ENCODE results near the gene ARRB1. TPM values are rescaled to one million over a fixed set of nuclear protein-coding genes. Genes with fewer than 3 reads are reported as not detected.

Gene ARRB1
- total and polyA plus RNA-seq, 9 of the 15 experiments (the other 6 are each of a cell fraction or from before 2014, with no cell fraction given) = 6.6 to 45.4 (median 28.5) TPM

DNA sequence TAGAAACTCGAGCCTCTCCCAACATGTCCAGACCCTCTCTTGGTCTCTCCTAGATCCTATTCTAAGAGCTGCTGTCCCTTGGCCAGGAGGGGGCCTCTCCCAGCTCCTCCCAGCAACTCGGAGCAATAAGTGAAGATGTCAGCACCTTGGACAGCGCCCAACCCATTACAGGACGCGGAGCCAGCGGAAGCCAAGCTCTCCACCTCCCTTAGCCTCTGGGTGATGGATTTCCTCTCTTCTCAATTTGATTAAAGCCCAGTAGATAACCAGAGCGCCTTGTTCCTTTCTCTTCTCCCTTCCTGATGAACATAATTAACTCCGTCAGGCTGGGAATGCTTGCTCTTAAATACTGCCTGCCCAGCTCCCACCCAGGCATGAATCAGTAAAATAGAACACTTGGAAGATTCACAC lies 137.0 kb downstream of the ARRB1 start (continued):
- TF ChIP-seq, protein P1, sequence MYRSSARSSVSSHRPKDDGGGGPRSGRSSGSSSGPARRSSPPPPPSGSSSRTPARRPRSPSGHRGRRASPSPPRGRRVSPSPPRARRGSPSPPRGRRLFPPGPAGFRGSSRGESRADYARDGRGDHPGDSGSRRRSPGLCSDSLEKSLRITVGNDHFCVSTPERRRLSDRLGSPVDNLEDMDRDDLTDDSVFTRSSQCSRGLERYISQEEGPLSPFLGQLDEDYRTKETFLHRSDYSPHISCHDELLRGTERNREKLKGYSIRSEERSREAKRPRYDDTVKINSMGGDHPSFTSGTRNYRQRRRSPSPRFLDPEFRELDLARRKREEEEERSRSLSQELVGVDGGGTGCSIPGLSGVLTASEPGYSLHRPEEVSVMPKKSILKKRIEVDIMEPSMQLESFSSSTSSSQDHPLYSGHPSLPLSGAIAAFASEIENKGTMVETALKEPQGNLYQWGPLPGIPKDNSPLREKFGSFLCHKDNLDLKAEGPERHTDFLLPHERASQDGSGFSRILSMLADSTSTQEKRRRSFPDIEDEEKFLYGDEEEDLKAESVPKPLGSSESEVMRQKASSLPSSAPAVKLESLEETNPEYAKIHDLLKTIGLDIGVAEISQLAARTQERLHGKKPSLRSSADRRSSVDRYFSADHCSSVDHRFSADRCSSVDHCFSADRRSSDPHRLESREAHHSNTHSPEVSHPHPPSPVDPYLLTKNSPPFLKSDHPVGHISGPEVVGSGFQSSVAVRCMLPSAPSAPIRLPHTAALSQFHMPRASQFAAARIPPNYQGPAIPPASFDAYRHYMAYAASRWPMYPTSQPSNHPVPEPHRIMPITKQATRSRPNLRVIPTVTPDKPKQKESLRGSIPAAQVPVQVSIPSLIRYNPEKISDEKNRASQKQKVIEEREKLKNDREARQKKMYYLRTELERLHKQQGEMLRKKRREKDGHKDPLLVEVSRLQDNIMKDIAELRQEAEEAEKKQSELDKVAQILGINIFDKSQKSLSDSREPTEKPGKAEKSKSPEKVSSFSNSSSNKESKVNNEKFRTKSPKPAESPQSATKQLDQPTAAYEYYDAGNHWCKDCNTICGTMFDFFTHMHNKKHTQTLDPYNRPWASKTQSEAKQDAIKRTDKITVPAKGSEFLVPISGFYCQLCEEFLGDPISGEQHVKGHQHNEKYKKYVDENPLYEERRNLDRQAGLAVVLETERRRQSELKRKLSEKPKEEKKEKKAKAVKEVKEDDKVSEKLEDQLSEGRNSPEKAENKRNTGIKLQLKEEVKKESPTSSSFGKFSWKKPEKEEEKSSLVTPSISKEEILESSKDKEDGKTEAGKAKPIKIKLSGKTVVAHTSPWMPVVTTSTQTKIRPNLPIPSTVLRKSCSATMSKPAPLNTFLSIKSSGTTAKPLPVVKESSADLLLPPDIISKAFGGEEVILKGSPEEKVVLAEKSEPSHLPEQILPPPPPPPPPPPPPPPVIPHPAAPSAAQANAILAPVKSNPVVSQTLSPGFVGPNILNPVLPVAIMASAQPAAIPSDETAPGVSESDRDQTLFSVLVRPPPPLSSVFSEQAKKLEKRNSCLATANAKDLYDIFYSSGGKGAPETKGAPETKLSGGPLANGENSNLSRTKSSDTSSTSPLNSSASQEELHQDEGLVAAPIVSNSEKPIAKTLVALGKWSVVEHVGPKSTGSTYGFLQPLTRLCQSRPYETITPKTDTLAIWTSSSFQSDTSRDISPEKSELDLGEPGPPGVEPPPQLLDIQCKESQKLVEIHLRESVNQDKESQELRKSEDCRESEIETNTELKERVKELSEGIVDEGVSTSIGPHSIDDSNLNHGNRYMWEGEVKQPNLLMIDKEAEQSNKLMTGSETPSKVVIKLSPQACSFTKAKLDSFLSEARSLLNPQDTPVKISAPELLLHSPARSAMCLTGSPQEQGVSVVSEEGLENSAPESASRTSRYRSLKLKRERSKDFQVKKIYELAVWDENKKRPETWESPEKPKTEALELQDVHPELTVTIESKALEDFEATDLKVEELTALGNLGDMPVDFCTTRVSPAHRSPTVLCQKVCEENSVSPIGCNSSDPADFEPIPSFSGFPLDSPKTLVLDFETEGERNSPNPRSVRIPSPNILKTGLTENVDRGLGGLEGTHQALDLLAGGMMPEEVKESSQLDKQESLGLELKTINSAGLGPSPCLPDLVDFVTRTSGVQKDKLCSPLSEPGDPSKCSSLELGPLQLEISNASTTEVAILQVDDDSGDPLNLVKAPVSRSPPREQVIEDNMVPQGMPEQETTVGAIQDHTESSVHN (IDR thresholded peaks at IDR 0.05; ENCODE audit: borderline replicate concordance in 1 of 2, low read depth in 1 of 2) = no peak
- TF ChIP-seq TAF9B (IDR thresholded peaks at IDR 0.05; ENCODE audit: partially characterized antibody) = no peak
- TF ChIP-seq NR2C1 (IDR thresholded peaks at IDR 0.05) = no peak
- 0 out of 2 replicates have a peak, but pooled peaks have one; percentile 18 for TF ChIP-seq NR2C1 (tag; IDR thresholded peaks at IDR 0.05)
- TF ChIP-seq ZNF140 (CRISPR knock-in tag; IDR thresholded peaks at IDR 0.05) = no peak
- no peak for TF ChIP-seq FOXJ2 (tag; IDR thresholded peaks at IDR 0.05)
- TF ChIP-seq CTBP1 (IDR thresholded peaks at IDR 0.05; ENCODE audit: borderline replicate concordance) = peak; percentile 53; the same call in 1 of the 2 replicates
- peak; percentile 80; the same call in 1 of the 2 replicates for TF ChIP-seq NR2C2 (CRISPR knock-in tag; IDR thresholded peaks at IDR 0.05)
- TF ChIP-seq NR2C2 (tag; IDR thresholded peaks at IDR 0.05) = no peak
- TF ChIP-seq EHMT2 (IDR thresholded peaks at IDR 0.05) = peak; percentile 100
- TF ChIP-seq, protein P2, sequence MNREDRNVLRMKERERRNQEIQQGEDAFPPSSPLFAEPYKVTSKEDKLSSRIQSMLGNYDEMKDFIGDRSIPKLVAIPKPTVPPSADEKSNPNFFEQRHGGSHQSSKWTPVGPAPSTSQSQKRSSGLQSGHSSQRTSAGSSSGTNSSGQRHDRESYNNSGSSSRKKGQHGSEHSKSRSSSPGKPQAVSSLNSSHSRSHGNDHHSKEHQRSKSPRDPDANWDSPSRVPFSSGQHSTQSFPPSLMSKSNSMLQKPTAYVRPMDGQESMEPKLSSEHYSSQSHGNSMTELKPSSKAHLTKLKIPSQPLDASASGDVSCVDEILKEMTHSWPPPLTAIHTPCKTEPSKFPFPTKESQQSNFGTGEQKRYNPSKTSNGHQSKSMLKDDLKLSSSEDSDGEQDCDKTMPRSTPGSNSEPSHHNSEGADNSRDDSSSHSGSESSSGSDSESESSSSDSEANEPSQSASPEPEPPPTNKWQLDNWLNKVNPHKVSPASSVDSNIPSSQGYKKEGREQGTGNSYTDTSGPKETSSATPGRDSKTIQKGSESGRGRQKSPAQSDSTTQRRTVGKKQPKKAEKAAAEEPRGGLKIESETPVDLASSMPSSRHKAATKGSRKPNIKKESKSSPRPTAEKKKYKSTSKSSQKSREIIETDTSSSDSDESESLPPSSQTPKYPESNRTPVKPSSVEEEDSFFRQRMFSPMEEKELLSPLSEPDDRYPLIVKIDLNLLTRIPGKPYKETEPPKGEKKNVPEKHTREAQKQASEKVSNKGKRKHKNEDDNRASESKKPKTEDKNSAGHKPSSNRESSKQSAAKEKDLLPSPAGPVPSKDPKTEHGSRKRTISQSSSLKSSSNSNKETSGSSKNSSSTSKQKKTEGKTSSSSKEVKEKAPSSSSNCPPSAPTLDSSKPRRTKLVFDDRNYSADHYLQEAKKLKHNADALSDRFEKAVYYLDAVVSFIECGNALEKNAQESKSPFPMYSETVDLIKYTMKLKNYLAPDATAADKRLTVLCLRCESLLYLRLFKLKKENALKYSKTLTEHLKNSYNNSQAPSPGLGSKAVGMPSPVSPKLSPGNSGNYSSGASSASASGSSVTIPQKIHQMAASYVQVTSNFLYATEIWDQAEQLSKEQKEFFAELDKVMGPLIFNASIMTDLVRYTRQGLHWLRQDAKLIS (CRISPR knock-in tag; IDR thresholded peaks at IDR 0.05) = peak; percentile 74; the same call in 1 of the 2 replicates
- TF ChIP-seq CREB1 (IDR thresholded peaks at IDR 0.05) = no peak
- TF ChIP-seq CREB1 (CRISPR knock-in tag; IDR thresholded peaks at IDR 0.05) = peak; percentile 71
- TF ChIP-seq ATF1 (CRISPR knock-in tag; IDR thresholded peaks at IDR 0.05) = no peak
- TF ChIP-seq ATF1 (tag; IDR thresholded peaks at IDR 0.05) = 0 out of 2 replicates have a peak, but pooled peaks have one; percentile 19
- TF ChIP-seq, protein P3, sequence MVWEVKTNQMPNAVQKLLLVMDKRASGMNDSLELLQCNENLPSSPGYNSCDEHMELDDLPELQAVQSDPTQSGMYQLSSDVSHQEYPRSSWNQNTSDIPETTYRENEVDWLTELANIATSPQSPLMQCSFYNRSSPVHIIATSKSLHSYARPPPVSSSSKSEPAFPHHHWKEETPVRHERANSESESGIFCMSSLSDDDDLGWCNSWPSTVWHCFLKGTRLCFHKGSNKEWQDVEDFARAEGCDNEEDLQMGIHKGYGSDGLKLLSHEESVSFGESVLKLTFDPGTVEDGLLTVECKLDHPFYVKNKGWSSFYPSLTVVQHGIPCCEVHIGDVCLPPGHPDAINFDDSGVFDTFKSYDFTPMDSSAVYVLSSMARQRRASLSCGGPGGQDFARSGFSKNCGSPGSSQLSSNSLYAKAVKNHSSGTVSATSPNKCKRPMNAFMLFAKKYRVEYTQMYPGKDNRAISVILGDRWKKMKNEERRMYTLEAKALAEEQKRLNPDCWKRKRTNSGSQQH (CRISPR knock-in tag; IDR thresholded peaks at IDR 0.05) = no peak
- 0 out of 2 replicates have a peak, but pooled peaks have one; percentile 60 for TF ChIP-seq NCOA1 (IDR thresholded peaks at IDR 0.05; ENCODE audit: low read depth)
